Muscle of arm (tissue), 12 donors: ENCODE results near the gene CHPF2. TPM values are rescaled to one million over a fixed set of nuclear protein-coding genes. Genes with fewer than 3 reads are reported as not detected.

Experiments used
- DNase-seq: peaks from one replicate; pipeline ENCODE4 v3.0.0-alpha.2; 2013
- polyA plus RNA-seq, 12 donors: library from polyadenylated mRNA; unstranded; fragments of 120-200 nt; gene quantifications; one replicate each; pipeline ENCODE4 v1.2.1, GENCODE V29; 2013; ENCODE audit not compliant: insufficient read length in 12 of 12

The CHPF2 gene
- polyA plus RNA-seq, 12 donors: 15.9 to 26.8 (median 21.6) TPM; not detected in 1

GRCh38 chr7:151260471-151260870 lies 28.2 kb downstream of the CHPF2 start:
- DNase-seq: no peak

GRCh38 chr7:151260883-151261282 lies 28.6 kb downstream of the CHPF2 start:
- no peak for DNase-seq

DNA sequence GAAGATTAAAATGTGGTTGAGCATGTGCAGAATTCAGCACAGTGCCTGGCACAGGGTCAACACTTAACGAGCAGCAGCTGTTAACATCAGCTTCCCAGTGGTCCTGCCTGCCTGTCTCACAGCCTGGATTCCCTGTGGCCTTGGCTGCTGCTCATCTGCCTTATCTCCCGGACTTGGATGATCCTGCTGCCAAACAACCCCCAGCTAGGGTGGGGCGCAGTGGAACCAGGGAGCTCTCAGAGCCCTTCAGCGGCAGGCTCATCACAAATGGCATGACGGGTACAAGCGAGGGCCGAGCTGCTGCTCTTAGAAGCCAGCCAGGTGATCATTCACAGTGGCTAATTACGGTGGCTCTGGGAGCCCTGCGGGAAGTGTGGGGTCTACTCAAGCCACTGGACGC lies 29.2 kb downstream of the CHPF2 start:
- peak; percentile 35 for DNase-seq

DNA sequence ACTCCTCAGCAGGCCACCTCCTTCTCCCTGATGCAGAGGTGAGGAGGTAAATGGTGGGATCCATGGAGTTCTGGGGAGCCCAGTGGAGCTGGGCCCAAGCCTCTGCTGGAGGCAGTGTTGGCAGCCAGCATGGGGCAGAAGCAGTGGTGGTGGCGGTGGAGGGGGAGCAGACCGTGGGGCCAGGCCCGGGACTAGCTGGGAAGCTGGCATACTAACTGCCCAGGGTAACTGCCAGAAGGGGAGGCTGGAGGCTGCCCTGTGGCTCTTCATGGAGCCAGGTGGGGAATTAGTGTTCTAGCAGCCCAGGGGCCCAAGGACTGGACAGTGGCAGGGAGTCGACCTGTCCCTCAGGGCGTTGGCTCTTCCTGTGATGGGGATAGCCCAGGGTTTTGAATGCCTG lies 32.3 kb downstream of the CHPF2 start:
- no peak for DNase-seq

DNA sequence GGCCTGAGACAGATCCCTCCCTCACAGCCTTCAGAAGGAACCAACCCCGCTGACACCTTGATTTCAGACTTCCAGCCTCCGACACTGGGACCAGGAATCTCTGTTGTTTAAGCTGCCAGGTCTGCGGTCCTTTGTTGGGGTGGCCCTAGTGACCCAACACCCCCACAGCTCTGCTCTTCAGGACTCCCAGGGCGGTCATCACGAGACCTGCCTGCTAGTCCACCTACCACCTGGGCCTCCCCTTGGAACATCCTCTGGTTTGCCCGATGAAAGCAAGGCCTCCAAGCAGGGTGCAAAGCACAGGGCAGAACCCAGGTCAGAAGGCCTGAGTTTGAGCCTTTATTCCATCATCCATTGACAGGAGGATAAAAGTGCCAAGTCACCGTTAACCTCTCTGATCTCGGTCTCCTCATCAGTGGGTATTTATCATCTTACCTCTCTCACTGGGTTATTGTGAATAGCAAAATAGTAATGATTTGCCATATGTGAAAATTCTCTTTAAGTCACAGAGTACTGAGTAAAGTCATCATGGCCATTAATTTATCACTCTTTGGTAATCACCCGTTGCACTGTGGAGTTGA lies 33.2 kb downstream of the CHPF2 start:
- no peak for DNase-seq

GRCh38 chr7:151269511-151269910 lies 37.2 kb downstream of the CHPF2 start:
- no peak for DNase-seq

DNA sequence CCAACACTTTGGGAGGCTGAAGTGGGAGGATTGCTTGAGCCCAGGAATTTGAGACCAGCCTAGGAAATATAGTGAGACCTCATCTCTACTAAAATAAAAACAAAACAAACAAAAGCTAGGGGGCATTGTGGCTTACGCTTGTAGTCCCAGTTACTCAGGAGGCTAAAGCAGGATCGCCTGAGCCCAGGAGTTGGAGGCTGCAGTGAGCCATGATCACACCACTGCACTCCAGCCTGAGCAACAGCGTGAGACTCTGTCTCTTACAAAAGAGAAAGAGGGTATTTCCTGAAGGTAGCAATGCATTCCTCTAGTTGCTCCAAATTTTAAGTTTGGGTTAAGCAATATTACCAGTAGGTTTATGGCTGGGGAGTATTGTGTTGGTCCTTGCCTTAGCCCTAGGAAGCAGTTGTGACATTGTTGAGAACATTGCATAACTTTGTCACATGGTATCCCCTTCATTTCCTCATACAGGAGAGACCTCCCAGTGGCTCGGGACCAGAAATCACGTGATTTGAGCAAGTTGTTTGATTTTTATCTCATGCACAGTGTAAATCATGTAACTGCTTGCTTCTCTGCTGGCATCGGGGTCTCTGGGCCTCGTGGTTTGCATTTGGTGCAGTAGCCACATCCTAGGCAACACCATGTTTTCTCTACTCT lies 39.5 kb downstream of the CHPF2 start:
- no peak for DNase-seq

GRCh38 chr7:151272405-151272804 lies 40.1 kb downstream of the CHPF2 start:
- no peak for DNase-seq

DNA sequence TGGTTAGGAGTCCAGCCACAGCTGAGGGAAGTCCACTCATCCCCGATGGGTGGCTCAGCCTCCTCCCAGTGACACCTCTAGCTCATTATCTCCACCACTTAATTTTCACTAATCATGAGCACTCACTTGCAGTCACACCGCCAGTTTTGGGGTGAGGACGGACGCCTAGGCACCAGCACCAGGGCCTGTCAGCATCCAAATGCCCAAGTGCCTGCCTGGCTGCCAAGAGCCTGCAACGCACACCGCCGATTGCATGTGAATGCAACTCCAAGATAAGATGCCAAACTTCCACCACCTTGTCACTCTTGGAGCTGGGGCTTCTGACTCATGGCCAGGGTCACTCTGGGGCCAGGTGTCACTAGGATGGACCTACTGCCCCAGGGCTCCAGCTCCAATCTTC lies 40.6 kb downstream of the CHPF2 start:
- no peak for DNase-seq

GRCh38 chr7:151273651-151274390 lies 41.5 kb downstream of the CHPF2 start:
- no peak for DNase-seq

DNA sequence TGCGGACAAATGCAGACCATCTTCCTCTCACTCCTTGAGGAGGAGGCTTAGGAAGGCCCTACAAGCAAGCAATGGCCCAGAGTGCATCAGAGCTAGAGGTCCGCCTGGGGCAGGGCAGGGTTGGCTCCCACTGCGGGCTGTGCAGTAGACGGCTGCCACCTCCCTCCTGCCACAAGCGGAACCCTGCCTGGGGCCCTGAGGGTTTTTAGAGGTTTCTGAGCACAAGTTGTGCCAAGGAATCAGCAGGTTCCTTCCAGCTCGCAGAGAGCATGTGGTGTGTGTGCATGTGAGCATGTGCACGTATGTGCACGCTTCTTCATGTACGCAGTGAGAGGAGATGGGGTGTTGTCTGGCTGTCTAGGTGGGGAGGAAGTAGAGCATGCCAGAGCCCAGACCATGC lies 42.1 kb downstream of the CHPF2 start:
- DNase-seq: no peak

DNA sequence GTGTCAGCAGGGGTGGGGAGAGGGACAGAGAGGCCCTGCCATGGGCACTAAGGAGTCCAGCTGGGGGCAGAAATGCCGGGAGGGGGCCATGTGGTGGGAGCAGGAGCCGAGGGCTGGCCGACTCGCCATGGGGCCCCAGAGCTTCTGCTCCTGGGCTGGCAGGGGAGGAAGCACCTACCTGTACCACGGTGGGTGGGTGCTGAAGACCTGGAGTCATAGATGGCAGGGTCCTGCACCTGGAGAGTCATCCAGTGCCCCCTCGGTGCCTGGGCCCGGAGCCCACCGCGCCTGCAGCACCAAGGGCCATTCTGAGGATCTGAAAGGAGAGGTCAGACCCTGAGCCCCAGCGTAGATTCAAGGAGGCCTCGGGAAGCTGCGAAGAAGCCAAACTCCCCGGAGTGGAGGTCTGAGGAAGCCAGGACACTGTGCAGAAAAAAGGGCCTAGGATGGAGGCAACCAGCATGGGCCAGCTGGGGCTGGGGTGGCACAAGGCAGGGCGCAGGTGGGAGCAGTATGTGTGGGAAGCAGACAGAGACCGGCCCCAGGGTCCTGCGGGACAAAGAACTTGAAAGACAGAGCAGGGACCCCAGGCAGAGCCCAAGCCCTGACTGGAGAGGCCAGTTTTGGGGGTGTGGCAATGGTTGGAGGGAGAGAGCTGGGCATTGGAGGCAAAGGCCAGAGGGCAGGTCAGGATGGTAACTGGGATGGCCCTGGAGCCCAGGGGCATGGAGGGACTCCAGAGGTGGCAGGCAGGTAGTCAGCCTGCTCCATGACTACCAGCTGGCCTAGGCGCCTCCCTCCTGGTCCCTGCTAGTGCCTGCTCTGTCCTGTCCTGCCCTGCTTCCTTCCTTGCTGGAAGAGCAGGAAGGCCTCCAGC lies 42.9 kb downstream of the CHPF2 start:
- DNase-seq: no peak

GRCh38 chr7:151275813-151276577 lies 43.7 kb downstream of the CHPF2 start:
- no peak for DNase-seq

DNA sequence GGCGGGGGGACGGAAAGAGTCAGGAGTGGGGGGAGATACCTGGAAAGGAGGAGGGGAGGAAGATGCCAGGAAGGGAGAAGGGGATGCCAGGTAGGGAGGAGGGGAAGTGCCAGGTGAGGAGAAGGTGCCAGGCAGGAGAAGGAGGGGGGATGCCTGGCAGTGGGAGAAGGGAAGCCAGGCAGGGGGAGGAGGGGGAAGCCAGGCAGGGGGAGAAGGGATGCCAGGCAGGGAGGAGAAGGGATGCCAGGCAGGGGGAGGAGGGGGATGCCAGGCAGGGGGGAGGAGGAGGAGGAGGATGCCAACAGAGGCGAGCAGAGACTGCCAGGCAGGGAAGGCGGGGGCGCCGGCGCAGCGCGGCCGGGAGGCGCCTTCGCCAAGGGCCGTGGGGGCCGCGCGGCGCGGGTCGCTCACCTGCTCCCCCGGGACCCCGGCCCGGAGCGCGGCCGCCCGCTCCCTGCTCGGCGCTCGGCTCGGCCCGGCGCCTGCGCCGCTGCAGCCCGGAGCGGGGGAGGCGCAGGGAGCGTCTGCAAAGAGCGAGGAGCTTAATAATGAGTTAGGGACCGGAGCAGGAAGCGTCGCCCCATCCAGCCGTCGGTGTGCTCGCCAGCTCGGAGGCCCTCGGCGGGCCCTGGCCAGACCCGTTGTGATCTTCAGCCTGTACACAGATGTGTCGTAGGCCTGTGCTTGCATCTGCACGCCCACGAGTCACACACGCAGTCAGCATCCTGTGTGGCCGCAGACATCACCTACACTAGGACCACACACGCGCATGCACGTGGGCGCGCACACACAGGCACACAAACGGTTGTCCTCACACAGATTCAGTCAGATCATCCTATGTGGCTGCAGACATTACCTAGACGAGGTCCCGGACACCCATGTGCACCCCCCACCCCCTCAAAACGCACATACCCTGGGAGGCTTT lies 44.6 kb downstream of the CHPF2 start:
- peak; percentile 63 for DNase-seq

DNA sequence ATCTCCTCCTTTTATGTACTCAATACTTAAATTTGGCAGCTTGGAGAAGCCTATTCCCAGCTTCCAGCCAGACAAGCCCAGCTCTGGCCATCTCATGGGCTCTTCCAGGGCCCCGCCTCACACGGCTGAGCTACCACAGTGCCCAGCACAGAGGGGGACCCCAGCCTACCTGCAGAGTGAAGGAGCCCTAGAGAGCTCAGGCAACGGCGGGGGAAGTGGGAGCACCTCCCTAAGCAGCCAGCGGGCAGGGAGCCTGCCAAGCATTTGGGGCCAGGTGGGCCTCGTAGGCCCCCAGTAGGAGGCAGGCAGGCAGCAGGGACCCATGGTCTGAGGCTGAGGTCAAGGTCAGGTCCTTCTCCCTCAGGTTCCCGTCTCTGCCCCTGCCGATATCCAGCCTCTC lies 45.3 kb downstream of the CHPF2 start:
- DNase-seq: no peak

- no peak for DNase-seq
Observed at GRCh38 chr7:151278949-151279348, 46.7 kb downstream of the CHPF2 start.

GRCh38 chr7:151279868-151280267 lies 47.6 kb downstream of the CHPF2 start:
- no peak for DNase-seq

DNA sequence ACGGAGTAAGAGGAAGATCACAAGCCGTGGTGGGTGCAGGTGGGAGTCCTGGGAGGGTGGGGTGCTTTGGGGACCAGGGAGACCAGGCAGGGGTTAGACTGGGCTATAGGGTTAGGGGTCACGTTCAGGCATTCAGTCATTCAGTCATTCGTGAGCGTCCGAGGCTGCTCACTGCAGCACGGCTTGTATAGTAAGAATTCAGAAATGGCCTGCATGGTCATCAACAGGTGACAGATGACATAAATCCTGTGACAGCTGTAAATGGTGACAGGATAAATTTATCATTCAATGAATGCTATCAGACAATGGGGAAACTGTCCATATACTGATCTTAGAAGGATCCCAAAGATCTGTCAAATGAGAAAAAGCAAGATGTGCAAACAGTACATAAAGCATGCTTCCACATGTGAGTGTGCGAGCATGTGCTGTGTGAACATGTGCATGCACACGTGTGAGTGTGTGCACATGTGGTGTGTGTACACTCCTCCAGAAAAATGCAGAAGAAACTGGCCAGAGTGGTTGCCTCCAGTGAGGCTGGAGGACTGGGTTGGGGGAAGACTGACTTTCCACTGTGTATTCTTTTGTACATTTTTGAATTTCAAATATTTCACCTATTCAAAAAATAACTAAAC lies 48.2 kb downstream of the CHPF2 start:
- DNase-seq: no peak

DNA sequence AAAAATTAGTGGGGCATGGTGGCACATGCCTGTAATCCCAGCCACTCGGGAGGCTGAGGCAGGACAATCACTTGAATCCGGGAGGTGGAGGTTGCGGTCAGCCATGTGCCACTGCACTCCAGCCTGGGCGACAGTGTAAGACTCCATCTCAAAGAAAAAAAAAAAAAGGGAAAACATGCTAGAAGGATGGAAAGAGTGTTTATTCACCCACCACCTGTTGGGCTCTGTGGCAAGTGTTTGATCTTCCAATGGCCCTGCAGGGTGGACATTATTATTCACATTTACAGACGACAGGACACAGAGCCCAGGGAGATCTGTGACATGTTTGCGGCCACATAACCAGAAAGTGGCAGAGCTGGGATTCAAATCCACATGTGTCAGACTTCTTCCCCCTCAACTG lies 49.4 kb downstream of the CHPF2 start:
- DNase-seq: no peak

DNA sequence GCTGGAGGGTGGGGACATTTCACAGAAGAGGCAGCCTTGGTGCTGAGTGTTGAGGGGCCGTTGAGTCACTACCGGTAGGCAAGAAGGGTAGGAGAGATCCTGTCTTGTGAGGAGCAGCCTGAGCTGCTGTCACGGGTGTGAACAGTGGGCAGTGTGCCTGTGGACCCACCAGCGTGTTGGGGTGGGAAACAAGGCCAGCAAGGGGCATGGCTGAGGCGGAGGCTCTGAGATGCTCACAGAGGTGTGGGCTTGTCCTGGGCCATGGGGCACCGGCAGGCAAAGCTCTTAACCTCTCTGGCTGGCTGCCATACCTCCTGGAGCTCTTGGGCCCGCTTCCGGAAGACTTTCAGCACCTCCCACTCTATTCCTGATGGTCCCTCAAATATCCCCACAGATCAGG lies 49.8 kb downstream of the CHPF2 start:
- DNase-seq: no peak
